Measurements from ENCODE around the gene CMC2.
A peak's percentile ranks its signal among the peaks of the same experiment; 100 is the strongest.

CMC2 gene

GRCh38 chr16:81036751-81037350, 30.2 kb upstream of the CMC2 start:
- DNase-seq (ENCODE audit: low read depth) = no peak
- peak overlapping the region; percentile 74 for H3K4me3 ChIP-seq (ENCODE audit: low read length)
- TF ChIP-seq CTCF (conservative IDR thresholded peaks at IDR 0.05; ENCODE audit: low read depth, low read length) = no peak

GRCh38 chr16:81035975-81036750, 29.5 kb upstream of the CMC2 start:
- TF ChIP-seq CTCF (conservative IDR thresholded peaks at IDR 0.05; ENCODE audit: low read depth, low read length) = no peak
- peak overlapping the region; percentile 74 for H3K4me3 ChIP-seq (ENCODE audit: low read length)
- no peak for DNase-seq (ENCODE audit: low read depth)

- peak; percentile 34 for DNase-seq (ENCODE audit: low read depth)
- TF ChIP-seq CTCF (conservative IDR thresholded peaks at IDR 0.05; ENCODE audit: low read depth, low read length) = peak; percentile 88
Measured at GRCh38 chr16:81035398-81035974, 28.8 kb upstream of the CMC2 start, which contains the start of gene ATMIN. TSS of gene ATMIN (plus strand) at chr16:81035842. CDS start at chr16:81035871, 29 bp downstream.

GRCh38 chr16:81029930-81030604, 23.4 kb upstream of the CMC2 start:
- no peak for TF ChIP-seq CTCF (conservative IDR thresholded peaks at IDR 0.05; ENCODE audit: low read depth, low read length)
- H3K4me3 ChIP-seq (ENCODE audit: low read length) = no peak overlapping the region
- DNase-seq (ENCODE audit: low read depth) = no peak

More at GRCh38 chr16:81035398-81035974, 28.8 kb upstream of the CMC2 start, which contains the start of gene ATMIN:
- H3K4me3 ChIP-seq (ENCODE audit: low read length) = peak within 1 kb of the TSS; percentile 74

- TF ChIP-seq CTCF (conservative IDR thresholded peaks at IDR 0.05; ENCODE audit: low read depth, low read length) = no peak
- DNase-seq (ENCODE audit: low read depth) = no peak
- no peak overlapping the region for H3K4me3 ChIP-seq (ENCODE audit: low read length)
Measured at GRCh38 chr16:81026429-81026828, 19.7 kb upstream of the CMC2 start.

GRCh38 chr16:81018496-81018895, 11.8 kb upstream of the CMC2 start:
- H3K4me3 ChIP-seq (ENCODE audit: low read length) = no peak overlapping the region
- no peak for TF ChIP-seq CTCF (conservative IDR thresholded peaks at IDR 0.05; ENCODE audit: low read depth, low read length)
- no peak for DNase-seq (ENCODE audit: low read depth)

Measured in retinal pigment epithelial cell (primary cell).